K562 (cell line): ENCODE results near the gene TTC4. TPM values are rescaled to one million over a fixed set of nuclear protein-coding genes. Genes with fewer than 3 reads are reported as not detected.

Source experiments
- ATAC-seq: fragments of 200-7000 bp; cut with Tn5 transposase; 3 replicates; pipeline ENCODE4 v1.9.1; 2020; ENCODE audit warnings: moderate library complexity
- BruUV-seq: library from RNA; stranded (reverse); fragments of 400-500 nt; replicated peaks from 2 replicates; lab custom pipeline; 2021; lab: Mats Ljungman, UMichigan
- CTCF ChIA-PET: fragments of 300-600 bp; formaldehyde crosslinking; extraction: SDS; loops from one replicate; lab custom pipeline; 2021; ENCODE audit warnings: low intra/inter-chr PET ratio; lab: Yijun Ruan, JAX
- POLR2A ChIA-PET: fragments of 300-600, 350-650 bp; sonication (Branson Sonifier 250); formaldehyde crosslinking; extraction: SDS; loops from one replicate; lab custom pipeline; 2021; ENCODE audit warnings: antibody characterized with exemption, inconsistent platforms; lab: Yijun Ruan, JAX
- DNase-seq, 4 experiments: peaks; one replicate each; pipeline versions ENCODE4 v3.0.0 to v3.0.0-alpha.2; 2011 to 2018; ENCODE audit warnings: low spot score in 3 of 4, mixed read lengths in 3 of 4; ENCODE audit errors: extremely low read depth in 1 of 4
- FAIRE-seq: peaks from 2 replicates; lab custom pipeline; 2011; peaks lifted over from hg19 to GRCh38; lab: Jason Lieb, UNC
- H2AFZ ChIP-seq: 2 replicates; pipeline ENCODE4 v1.6.0; 2011; ENCODE audit warnings: low read depth, low read length, control low read depth, inconsistent platforms
- H3K27ac ChIP-seq: fragments of 200-600 bp; 3 replicates; pipeline ENCODE4 v1.8.0; 2011; ENCODE audit warnings: low read depth, mild to moderate bottlenecking, control low read depth, inconsistent platforms, low read length, moderate library complexity, mixed read lengths; ENCODE audit errors: extremely low read depth
- H3K27me3 ChIP-seq, 2 experiments: fragments of 300-600 bp in 1 of 2; 2 replicates in 1 of 2; 3 replicates in 1 of 2; pipeline versions ENCODE4 v1.6.0 to v1.8.0; 2011; ENCODE audit warnings: inconsistent platforms in 2 of 2, low read length in 2 of 2, mild to moderate bottlenecking in 1 of 2, mixed read lengths in 1 of 2, moderate library complexity in 1 of 2; ENCODE audit not compliant: control insufficient read depth in 2 of 2, insufficient read depth in 2 of 2
- H3K36me3 ChIP-seq: fragments of 300-600 bp; 3 replicates; pipeline ENCODE4 v1.8.0; 2011; ENCODE audit warnings: mild to moderate bottlenecking, low read length, inconsistent platforms; ENCODE audit not compliant: control insufficient read depth, insufficient read depth
- H3K4me1 ChIP-seq, 2 experiments: fragments of 200-600 bp in 1 of 2; replicated peaks in 1 of 2; 2 replicates in 1 of 2; 3 replicates in 1 of 2; pipeline versions ENCODE4 v1.5.1 to v1.8.0; 2011; ENCODE audit warnings: inconsistent platforms in 2 of 2, low read length in 2 of 2, mild to moderate bottlenecking in 1 of 2, mixed read lengths in 1 of 2, moderate library complexity in 1 of 2; ENCODE audit not compliant: control insufficient read depth in 2 of 2, insufficient read depth in 2 of 2
- H3K4me2 ChIP-seq: 2 replicates; pipeline ENCODE4 v1.6.1; 2011; ENCODE audit warnings: low read length, control low read depth, inconsistent platforms, mixed read lengths; ENCODE audit not compliant: insufficient read depth
- H3K4me3 ChIP-seq: fragments of 200-600 bp; sonication (generic), shearing (Covaris generic); 2 replicates; pipeline ENCODE4 v1.5.1; 2016; ENCODE audit warnings: control low read depth, inconsistent platforms
- H3K79me2 ChIP-seq: fragments of 200-600 bp; 3 replicates; pipeline ENCODE4 v1.8.0; 2011; ENCODE audit warnings: low read length, inconsistent platforms; ENCODE audit not compliant: control insufficient read depth, insufficient read depth
- H3K9ac ChIP-seq, 2 experiments: 2 replicates each; pipeline versions ENCODE4 v1.6.0 to v1.6.1; 2011; ENCODE audit warnings: low read depth in 2 of 2, low read length in 2 of 2, control low read depth in 1 of 2, inconsistent platforms in 1 of 2, mild to moderate bottlenecking in 1 of 2, mixed read lengths in 1 of 2; ENCODE audit not compliant: insufficient read depth in 1 of 2
- H3K9me1 ChIP-seq: one replicate; pipeline ENCODE4 v1.6.0; 2011; ENCODE audit warnings: inconsistent platforms, mild to moderate bottlenecking, low read length, moderate library complexity; ENCODE audit not compliant: control insufficient read depth, insufficient read depth
- H3K9me3 ChIP-seq: replicated peaks from 2 replicates; pipeline ENCODE4 v1.5.1; 2011; ENCODE audit warnings: low read depth, low read length, inconsistent platforms; ENCODE audit not compliant: control insufficient read depth, insufficient read depth
- H4K20me1 ChIP-seq: replicated peaks from 2 replicates; pipeline ENCODE4 v1.6.1; 2011; ENCODE audit warnings: low read length, inconsistent platforms, mixed read lengths; ENCODE audit not compliant: control insufficient read depth, insufficient read depth
- ATF7 ChIP-seq: fragments of 450-650 bp; IDR thresholded peaks from 2 replicates; pipeline ENCODE4 v1.7.1; 2014; ENCODE audit warnings: mild to moderate bottlenecking, moderate library complexity
- BCOR ChIP-seq: fragments of 450-650 bp; IDR thresholded peaks from 2 replicates; pipeline ENCODE4 v1.6.1; 2016
- CHCHD3 ChIP-seq: fragments of 250-450 bp; sonication (Bioruptor Pico); IDR thresholded peaks from 2 replicates; pipeline ENCODE4 v2.1.2; 2022; ENCODE audit warnings: mild to moderate bottlenecking
- MED1 ChIP-seq: sonication (generic); formaldehyde crosslinking; IDR thresholded peaks from 2 replicates; pipeline ENCODE4 v1.8.1; 2023; ENCODE audit warnings: missing genetic modification reagents, borderline replicate concordance
- PHB ChIP-seq: fragments of 250-450 bp; sonication (Bioruptor Pico); IDR thresholded peaks from 2 replicates; pipeline ENCODE4 v1.5.0; 2021
- POLR2G ChIP-seq: fragments of 200-400 bp; formaldehyde crosslinking; IDR thresholded peaks from 2 replicates; pipeline ENCODE4 v1.6.1; 2017; ENCODE audit warnings: low read depth, mild to moderate bottlenecking, antibody characterized with exemption, low read length, moderate library complexity
- RBM39 ChIP-seq: fragments of 200-400 bp; formaldehyde crosslinking; optimal IDR thresholded peaks from 2 replicates; pipeline ENCODE3; 2018; ENCODE audit warnings: low read depth, low read length
- SRF ChIP-seq, 2 experiments: fragments of 250-450, 450-650 bp in 1 of 2; sonication (Bioruptor Pico) in 1 of 2; sonication (generic) in 1 of 2; formaldehyde crosslinking; IDR thresholded peaks; 2 replicates each; pipeline versions ENCODE4 v1.5.0 to v1.5.1; 2020 to 2022; ENCODE audit warnings: mild to moderate bottlenecking in 1 of 2, missing genetic modification reagents in 1 of 2
- TAF1 ChIP-seq: IDR thresholded peaks from 2 replicates; pipeline ENCODE4 v1.6.1; 2011; ENCODE audit warnings: mild to moderate bottlenecking, low read length, moderate library complexity; ENCODE audit not compliant: insufficient read depth, control insufficient read depth, severe bottlenecking; ENCODE audit errors: extremely low read depth
- TEAD4 ChIP-seq, 2 experiments: sonication (generic) in 1 of 2; formaldehyde crosslinking in 1 of 2; IDR thresholded peaks; 2 replicates each; pipeline versions ENCODE4 v1.6.1 to v1.8.0; 2012 to 2022; ENCODE audit warnings: borderline replicate concordance in 1 of 2, inconsistent platforms in 1 of 2, low read length in 1 of 2, mild to moderate bottlenecking in 1 of 2, missing genetic modification reagents in 1 of 2
- ZKSCAN1 ChIP-seq: fragments of 150-350 bp; IDR thresholded peaks from 2 replicates; pipeline ENCODE4 v1.6.1; 2016; ENCODE audit warnings: low read depth, low read length
- ZNF174 ChIP-seq: fragments of 250-450 bp; sonication (Bioruptor Pico); IDR thresholded peaks from 2 replicates; pipeline ENCODE4 v1.4.0; 2020; ENCODE audit warnings: mild to moderate bottlenecking
- ZNF274 ChIP-seq: IDR thresholded peaks from 2 replicates; pipeline ENCODE4 v1.6.1; 2011; ENCODE audit warnings: low read depth, mild to moderate bottlenecking, low read length, moderate library complexity, borderline replicate concordance
- ZNF584 ChIP-seq: fragments of 200-800 bp; sonication (Bioruptor generic); IDR thresholded peaks from 2 replicates; pipeline ENCODE4 v1.6.1; 2016; ENCODE audit warnings: low read depth, mild to moderate bottlenecking, missing genetic modification characterization, missing compliant biosample characterization
- WGBS: fragments of 100-300 bp; shearing (Covaris generic); methylation state at CpG from one replicate; pipeline ENCODE4 v1.1.6; 2016; ENCODE audit warnings: low coverage, mixed read lengths; ENCODE audit not compliant: insufficient coverage; ENCODE audit errors: missing lambda C conversion rate; 5-methylcytosine and 5-hydroxymethylcytosine counted together
- in situ Hi-C: fragments of 300-500 bp; cut with MboI; formaldehyde crosslinking; loops from 4 replicates; pipeline ENCODE4 v1.15.0; 2018; ENCODE audit warnings: inconsistent platforms, mixed read lengths
- intact Hi-C: fragments of 100-400 bp; cut with micrococcal nuclease; formaldehyde crosslinking; loops from 2 replicates; pipeline ENCODE4 v1.14.2; 2022
- polyA plus RNA-seq, 8 experiments: library from polyadenylated mRNA; depleted of rRNA in 4 of 8; stranded (reverse) in 5 of 8; unstranded in 3 of 8; fragments of >200 nt; fragmentation: Nextera tagmentation in 2 of 8; fragmentation: Illumina TruSeq in 1 of 8; extraction: Ambion mirVana in 2 of 8; extraction: Trizol in 1 of 8; gene quantifications; 2 replicates each; pipeline versions ENCODE4 v1.2.1 to v1.2.3, GENCODE V29; 2011 to 2014; ENCODE audit warnings: inconsistent platforms in 1 of 8, missing spikeins in 1 of 8
- total RNA-seq, 7 experiments: library from RNA; depleted of rRNA in 6 of 7; stranded (reverse); fragments of >200 nt in 6 of 7; fragmentation: Illumina TruSeq in 2 of 7; extraction: Trizol in 2 of 7; gene quantifications; 2 replicates each; pipeline versions ENCODE4 v1.2.1 to v1.2.3, GENCODE V29; 2011 to 2021; ENCODE audit warnings: low replicate concordance in 1 of 7
- TF ChIP-seq, protein P1 (sequence below), 2 experiments: fragments of 450-650 bp in 1 of 2; sonication (generic) in 1 of 2; formaldehyde crosslinking; conservative IDR thresholded peaks; 2 replicates each; pipeline versions ENCODE4 v1.4.0 to v1.8.1; 2020 to 2022; ENCODE audit warnings: mild to moderate bottlenecking in 1 of 2, missing genetic modification reagents in 1 of 2
- TF ChIP-seq, protein P2 (sequence below): fragments of 250-450 bp; sonication (Bioruptor Pico); IDR thresholded peaks from 2 replicates; pipeline ENCODE4 v1.8.0; 2021; ENCODE audit warnings: borderline replicate concordance, mild to moderate bottlenecking, moderate library complexity; ENCODE audit not compliant: poor library complexity, severe bottlenecking
- TF ChIP-seq, protein P3 (sequence below): IDR thresholded peaks from 3 replicates; pipeline ENCODE4 v1.6.1; 2011; ENCODE audit warnings: borderline replicate concordance, mild to moderate bottlenecking; ENCODE audit not compliant: insufficient read length, insufficient read depth

The TTC4 gene
- total and polyA plus RNA-seq, 9 of the 15 experiments (the other 6 are each of a cell fraction or from before 2014, with no cell fraction given): 36.3 to 111 (median 54.1) TPM

DNA sequence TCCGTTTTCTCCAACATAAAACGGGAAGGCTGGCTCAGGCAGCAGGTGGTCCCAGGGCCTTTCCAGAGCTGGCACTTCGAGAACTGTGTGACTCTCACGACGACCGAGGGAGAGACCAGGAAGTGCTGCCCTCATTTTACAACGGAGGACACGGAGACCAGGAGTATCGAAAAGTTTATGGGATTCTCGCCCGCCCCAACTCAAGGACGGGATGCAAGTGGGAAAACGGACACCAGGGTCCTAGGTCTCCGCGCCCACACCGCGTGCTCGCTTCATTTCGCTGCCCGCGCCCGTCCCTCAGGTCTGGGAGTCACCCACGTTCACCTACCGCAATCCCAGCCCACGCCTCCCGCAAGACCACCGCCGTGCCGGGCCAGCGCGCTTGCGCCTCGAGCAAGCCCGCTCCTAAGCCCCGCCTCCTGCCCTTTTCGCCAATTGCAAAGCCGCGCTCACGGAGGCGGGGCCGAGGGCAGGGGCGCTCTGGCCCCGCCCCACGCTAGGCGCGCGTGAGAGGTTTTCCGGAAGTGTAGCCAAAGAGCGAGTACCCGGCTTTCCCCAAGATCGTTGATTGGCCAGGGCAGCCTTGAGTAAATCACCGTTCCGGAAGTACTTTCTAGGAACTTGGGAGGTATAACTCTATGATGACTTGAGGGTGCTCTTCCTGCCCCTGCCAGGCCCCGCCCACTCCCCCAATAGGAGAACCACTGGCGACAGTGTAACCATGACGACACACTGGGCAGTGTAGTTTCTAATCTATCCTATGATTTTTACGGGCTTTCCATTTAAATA lies 48.7 kb downstream of the TTC4 start, which contains the start of gene PARS2:
Gene PARS2, minus strand, starts transcription at position 391 of the 789 bp plus-strand sequence. CDS start 5,362 bp downstream, outside the sequence.
- H3K9ac ChIP-seq: peak within 1 kb of the TSS; percentile 90 to 94
- no peaks in the 10 kb centered on the region for H4K20me1 ChIP-seq
- H3K36me3 ChIP-seq: no peaks in the 10 kb centered on the region
- peak; percentile 99 for FAIRE-seq
- ChIA-PET POLR2A (interaction anchor here (0.9 to 2.9 kb wide), 5 partner anchors 13 to 41 kb away, joined by 3 to 19 read pairs (median 9); no protein-coding TSS in a partner anchor), CTCF (interaction anchor here (1.3 kb wide), 1 partner anchor 27 kb away, joined by 3 read pairs; no protein-coding TSS in a partner anchor)
- no peaks in the 10 kb centered on the region; a peak in 1 of 5 replicates for H3K27me3 ChIP-seq
- H3K4me2 ChIP-seq: peak within 1 kb of the TSS; percentile 100
- H3K4me3 ChIP-seq: peak within 1 kb of the TSS; percentile 87
- H3K27ac ChIP-seq: peak within 1 kb of the TSS; percentile 75
- in situ Hi-C loops (no loop called here), intact Hi-C loops (loop anchor here (2.0 kb wide), 1 partner anchor 50 kb away; the partner anchor contains the start of gene TTC4)
- DNase-seq: peak; percentile 99 to 100 (median 100)
- H2AFZ ChIP-seq: peak within 1 kb of the TSS; percentile 96
- WGBS: 2% methylated on average over 57 of the region's 57 CpGs
- H3K9me3 ChIP-seq: no peaks in the 10 kb centered on the region
- ATAC-seq: peak; percentile 97
- H3K4me1 ChIP-seq: peaks cover 0 to 7% of the 10 kb centered on the region in 2 experiments; a peak in 2 of 5 replicates
- BruUV-seq: no TSS peak
- H3K9me1 ChIP-seq: no peaks in the 10 kb centered on the region
- peaks cover 18% of the 10 kb centered on the region for H3K79me2 ChIP-seq
- TF ChIP-seq, protein P1, sequence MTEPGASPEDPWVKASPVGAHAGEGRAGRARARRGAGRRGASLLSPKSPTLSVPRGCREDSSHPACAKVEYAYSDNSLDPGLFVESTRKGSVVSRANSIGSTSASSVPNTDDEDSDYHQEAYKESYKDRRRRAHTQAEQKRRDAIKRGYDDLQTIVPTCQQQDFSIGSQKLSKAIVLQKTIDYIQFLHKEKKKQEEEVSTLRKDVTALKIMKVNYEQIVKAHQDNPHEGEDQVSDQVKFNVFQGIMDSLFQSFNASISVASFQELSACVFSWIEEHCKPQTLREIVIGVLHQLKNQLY (CRISPR knock-in tag; conservative IDR thresholded peaks at IDR 0.05): 0 out of 4 replicates have a peak, but pooled peaks of 1 of the 2 experiments have one; percentile 87
- TF ChIP-seq POLR2G (peak; percentile 97), ZNF174 (CRISPR knock-in tag) (no peak), MED1 (CRISPR knock-in tag) (no peak), ZNF274 (no peak), TAF1 (no peak), ATF7 (peak; percentile 90), CHCHD3 (CRISPR knock-in tag) (0 out of 2 replicates have a peak, but pooled peaks have one; percentile 66), ZNF584 (CRISPR knock-in tag) (no peak), TEAD4 (IDR thresholded peaks at IDR 0.05; ENCODE audit: low read length) (0 out of 2 replicates have a peak, but pooled peaks have one; percentile 7), TEAD4 (CRISPR knock-in tag; IDR thresholded peaks at IDR 0.05; ENCODE audit: borderline replicate concordance) (no peak), SRF (CRISPR knock-in tag; IDR thresholded peaks at IDR 0.05) (peak in 1 of 2 experiments; percentile 90; a peak in 2 of 4 replicates), ZKSCAN1 (no peak), RBM39 (no peak), PHB (CRISPR knock-in tag) (0 out of 2 replicates have a peak, but pooled peaks have one; percentile 33), BCOR (no peak)
- TF ChIP-seq, protein P2, sequence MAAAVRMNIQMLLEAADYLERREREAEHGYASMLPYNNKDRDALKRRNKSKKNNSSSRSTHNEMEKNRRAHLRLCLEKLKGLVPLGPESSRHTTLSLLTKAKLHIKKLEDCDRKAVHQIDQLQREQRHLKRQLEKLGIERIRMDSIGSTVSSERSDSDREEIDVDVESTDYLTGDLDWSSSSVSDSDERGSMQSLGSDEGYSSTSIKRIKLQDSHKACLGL (CRISPR knock-in tag): peak; percentile 53
- TF ChIP-seq, protein P3, sequence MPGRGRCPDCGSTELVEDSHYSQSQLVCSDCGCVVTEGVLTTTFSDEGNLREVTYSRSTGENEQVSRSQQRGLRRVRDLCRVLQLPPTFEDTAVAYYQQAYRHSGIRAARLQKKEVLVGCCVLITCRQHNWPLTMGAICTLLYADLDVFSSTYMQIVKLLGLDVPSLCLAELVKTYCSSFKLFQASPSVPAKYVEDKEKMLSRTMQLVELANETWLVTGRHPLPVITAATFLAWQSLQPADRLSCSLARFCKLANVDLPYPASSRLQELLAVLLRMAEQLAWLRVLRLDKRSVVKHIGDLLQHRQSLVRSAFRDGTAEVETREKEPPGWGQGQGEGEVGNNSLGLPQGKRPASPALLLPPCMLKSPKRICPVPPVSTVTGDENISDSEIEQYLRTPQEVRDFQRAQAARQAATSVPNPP: no peak
